CD4-positive, alpha-beta T cell treated with Interleukin-15 for 1 hour (primary cell): ENCODE results near the gene PRXL2B.
"Not testable (repeated sequence)": the region's sequence is repeated elsewhere in the genome, so short reads cannot be mapped to it uniquely, and the experiment has no call there.

Experiments used
- DNase-seq: peaks from one replicate; pipeline ENCODE4 v3.0.0-alpha.2; 2020

The PRXL2B gene

GRCh38 chr1:2624735-2625300 is 38.2 kb downstream of the PRXL2B start:
- no peak for DNase-seq

GRCh38 chr1:2625311-2625710 is 38.7 kb downstream of the PRXL2B start:
- DNase-seq = no peak

- not testable (repeated sequence) for DNase-seq
These were observed 39.2 kb downstream of the PRXL2B start for GRCh38 chr1:2625748-2626147.

- DNase-seq = no peak
These were observed 41.2 kb downstream of the PRXL2B start for GRCh38 chr1:2627746-2628145.

GRCh38 chr1:2628191-2628932 is 41.8 kb downstream of the PRXL2B start:
- DNase-seq = no peak

GRCh38 chr1:2628933-2629626 is 42.5 kb downstream of the PRXL2B start:
- no peak for DNase-seq

- no peak for DNase-seq
These were observed 43.3 kb downstream of the PRXL2B start for GRCh38 chr1:2629627-2630497.

- no peak for DNase-seq
These were observed 44.0 kb downstream of the PRXL2B start for GRCh38 chr1:2630498-2631135.

- no peak for DNase-seq
These were observed 44.8 kb downstream of the PRXL2B start for GRCh38 chr1:2631136-2632050.

- no peak for DNase-seq
These were observed 45.5 kb downstream of the PRXL2B start for GRCh38 chr1:2632051-2632430.

GRCh38 chr1:2632561-2633361 is 46.2 kb downstream of the PRXL2B start, which contains the start of gene MMEL1:
Gene MMEL1 (minus strand): TSS chr1:2633016. CDS start chr1:2629484, 3,532 bp downstream.
- DNase-seq = no peak

GRCh38 chr1:2633366-2633935 is 46.9 kb downstream of the PRXL2B start:
- no peak for DNase-seq

GRCh38 chr1:2633936-2634491 is 47.4 kb downstream of the PRXL2B start:
- DNase-seq = no peak

- no peak for DNase-seq
These were observed 48.9 kb downstream of the PRXL2B start for GRCh38 chr1:2635361-2636010.

GRCh38 chr1:2636733-2637132 is 50.2 kb downstream of the PRXL2B start:
- no peak for DNase-seq

GRCh38 chr1:2637442-2638145 is 51.0 kb downstream of the PRXL2B start:
- DNase-seq = no peak

GRCh38 chr1:2638466-2639115 is 52.0 kb downstream of the PRXL2B start:
- DNase-seq = no peak

GRCh38 chr1:2639203-2639602 is 52.6 kb downstream of the PRXL2B start:
- DNase-seq = no peak
